DOHH2 (cell line): ENCODE results near the gene RFC5.

Experiments used
- CTCF ChIP-seq: fragments of 200-600 bp; sonication (generic); IDR thresholded peaks from one replicate; pipeline ENCODE4 v1.5.1; 2014; ENCODE audit warnings: antibody characterized with exemption, mild to moderate bottlenecking, low read depth, low read length; ENCODE audit not compliant: poor library complexity, severe bottlenecking
- EZH2phosphoT487 ChIP-seq: fragments of 200-600 bp; sonication (generic); IDR thresholded peaks from 2 replicates; pipeline ENCODE4 v1.6.1; 2017; ENCODE audit warnings: borderline replicate concordance, mild to moderate bottlenecking, antibody characterized with exemption, low read length, moderate library complexity, mixed read lengths

GRCh38 chr12:118016424-118017264, at the start of gene RFC5:
- no peak for TF ChIP-seq CTCF
- no peak for TF ChIP-seq EZH2phosphoT487
